Brain microvascular endothelial cell (primary cell): Measurements from ENCODE around the gene SFSWAP.
A peak's percentile ranks its signal among the peaks of the same experiment; 100 is the strongest.

Experiments used
- DNase-seq: peaks from one replicate; pipeline ENCODE4 v3.0.0-alpha.2; 2020
- H3K27ac ChIP-seq: fragments of 250-450 bp; sonication (Bioruptor Pico); 2 replicates; pipeline ENCODE4 v1.5.1; 2020; ENCODE audit warnings: mild to moderate bottlenecking, moderate library complexity
- H3K27me3 ChIP-seq: fragments of 250-450 bp; sonication (Bioruptor Pico); replicated peaks from 2 replicates; pipeline ENCODE4 v1.5.1; 2020; ENCODE audit warnings: mild to moderate bottlenecking
- H3K36me3 ChIP-seq: fragments of 250-450 bp; sonication (Bioruptor Pico); replicated peaks from 2 replicates; pipeline ENCODE4 v1.5.1; 2020; ENCODE audit warnings: mild to moderate bottlenecking
- H3K4me3 ChIP-seq: 2 replicates; pipeline ENCODE4 v1.5.1; 2011; ENCODE audit warnings: low read depth, mild to moderate bottlenecking, control low read depth, low read length, moderate library complexity
- in situ Hi-C: cut with HindIII; loops from 2 replicates; pipeline ENCODE4 v1.10.0; 2017; ENCODE audit warnings: low sequenced_read_pairs, low pct_ligation_motif_present
- TF ChIP-seq, protein P1 (sequence below): IDR thresholded peaks from 2 replicates; pipeline ENCODE4 v1.5.1; 2011; ENCODE audit warnings: low read depth, mild to moderate bottlenecking, moderate library complexity, low read length, control low read depth, inconsistent platforms; ENCODE audit errors: missing control alignments

SFSWAP gene

DNA sequence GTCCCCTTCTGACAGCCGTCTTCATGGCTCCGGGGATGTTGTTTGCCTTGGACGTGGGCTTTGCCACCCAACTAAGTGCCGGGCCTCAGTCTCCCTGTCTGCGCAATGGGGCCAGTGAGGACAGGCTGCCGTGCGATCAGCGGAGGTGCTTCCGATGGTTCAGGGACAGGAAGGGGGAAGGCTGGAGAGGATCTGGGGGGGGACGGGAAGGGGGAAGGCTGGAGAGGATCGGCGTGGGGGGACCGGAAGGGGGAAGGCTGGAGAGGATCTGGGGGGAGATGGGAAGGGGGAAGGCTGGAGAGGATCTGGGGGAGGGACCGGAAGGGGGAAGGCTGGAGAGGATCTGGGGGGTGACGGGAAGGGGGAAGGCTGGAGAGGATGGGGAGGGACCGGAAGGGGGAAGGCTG, 120.7 kb downstream of the SFSWAP start:
- no peak for DNase-seq
- Histone ChIP-seq H3K36me3 (no peaks in the 10 kb centered on the region), H3K27me3 (no peaks in the 10 kb centered on the region), H3K4me3 (peak overlapping the region; percentile 67), H3K27ac (no peak overlapping the region)
- in situ Hi-C loops: no loop called here
- TF ChIP-seq, protein P1, sequence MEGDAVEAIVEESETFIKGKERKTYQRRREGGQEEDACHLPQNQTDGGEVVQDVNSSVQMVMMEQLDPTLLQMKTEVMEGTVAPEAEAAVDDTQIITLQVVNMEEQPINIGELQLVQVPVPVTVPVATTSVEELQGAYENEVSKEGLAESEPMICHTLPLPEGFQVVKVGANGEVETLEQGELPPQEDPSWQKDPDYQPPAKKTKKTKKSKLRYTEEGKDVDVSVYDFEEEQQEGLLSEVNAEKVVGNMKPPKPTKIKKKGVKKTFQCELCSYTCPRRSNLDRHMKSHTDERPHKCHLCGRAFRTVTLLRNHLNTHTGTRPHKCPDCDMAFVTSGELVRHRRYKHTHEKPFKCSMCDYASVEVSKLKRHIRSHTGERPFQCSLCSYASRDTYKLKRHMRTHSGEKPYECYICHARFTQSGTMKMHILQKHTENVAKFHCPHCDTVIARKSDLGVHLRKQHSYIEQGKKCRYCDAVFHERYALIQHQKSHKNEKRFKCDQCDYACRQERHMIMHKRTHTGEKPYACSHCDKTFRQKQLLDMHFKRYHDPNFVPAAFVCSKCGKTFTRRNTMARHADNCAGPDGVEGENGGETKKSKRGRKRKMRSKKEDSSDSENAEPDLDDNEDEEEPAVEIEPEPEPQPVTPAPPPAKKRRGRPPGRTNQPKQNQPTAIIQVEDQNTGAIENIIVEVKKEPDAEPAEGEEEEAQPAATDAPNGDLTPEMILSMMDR: no peak

DNA sequence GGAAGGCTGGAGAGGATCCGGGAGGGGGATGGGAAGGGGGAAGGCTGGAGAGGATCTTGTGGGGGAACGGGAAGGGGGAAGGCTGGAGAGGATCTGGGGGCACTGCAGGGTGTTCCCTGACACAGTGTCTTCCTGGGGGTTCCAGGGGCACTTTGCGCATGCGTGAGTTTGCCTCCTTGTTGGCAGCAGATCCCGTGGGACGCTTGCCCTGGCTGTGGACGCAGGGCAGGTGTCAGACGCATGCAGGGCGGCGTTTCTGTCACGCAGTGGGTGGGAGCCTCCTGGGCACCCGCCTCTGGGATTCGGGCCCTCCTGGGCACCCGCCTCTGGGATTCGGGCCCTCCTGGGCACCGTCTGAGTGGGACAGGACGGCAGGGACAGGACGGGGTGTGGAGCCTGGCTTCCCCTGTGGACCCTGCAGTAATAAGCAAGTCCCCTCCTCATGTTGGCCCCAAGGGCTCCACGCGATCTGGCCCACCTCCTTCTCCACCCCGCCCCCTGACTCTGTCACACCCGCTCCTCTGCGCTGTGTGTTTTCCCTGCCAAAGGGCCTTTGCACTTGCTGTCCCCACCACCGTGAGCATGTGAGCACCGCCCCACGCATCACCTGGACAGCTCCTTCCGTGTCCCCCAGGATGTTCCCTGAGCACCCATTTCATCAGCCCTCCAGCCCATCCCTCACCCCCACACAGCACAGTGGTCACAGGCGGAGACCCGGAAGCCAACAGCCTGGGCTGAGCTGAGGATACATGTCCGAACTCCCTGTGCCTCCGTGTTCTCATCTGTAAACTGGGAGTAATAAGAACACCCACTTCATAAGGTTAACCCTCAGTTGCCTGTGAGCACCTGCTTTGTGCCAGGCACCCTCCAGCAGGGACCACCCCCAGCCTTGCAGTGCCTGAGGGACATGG, 121.7 kb downstream of the SFSWAP start:
- in situ Hi-C loops: no loop called here
- DNase-seq: no peak
- no peak overlapping the region for H3K27ac ChIP-seq
- no peaks in the 10 kb centered on the region for H3K27me3 ChIP-seq
- TF ChIP-seq, protein P1: no peak
- H3K36me3 ChIP-seq: no peaks in the 10 kb centered on the region
- H3K4me3 ChIP-seq: peak overlapping the region; percentile 67

DNA sequence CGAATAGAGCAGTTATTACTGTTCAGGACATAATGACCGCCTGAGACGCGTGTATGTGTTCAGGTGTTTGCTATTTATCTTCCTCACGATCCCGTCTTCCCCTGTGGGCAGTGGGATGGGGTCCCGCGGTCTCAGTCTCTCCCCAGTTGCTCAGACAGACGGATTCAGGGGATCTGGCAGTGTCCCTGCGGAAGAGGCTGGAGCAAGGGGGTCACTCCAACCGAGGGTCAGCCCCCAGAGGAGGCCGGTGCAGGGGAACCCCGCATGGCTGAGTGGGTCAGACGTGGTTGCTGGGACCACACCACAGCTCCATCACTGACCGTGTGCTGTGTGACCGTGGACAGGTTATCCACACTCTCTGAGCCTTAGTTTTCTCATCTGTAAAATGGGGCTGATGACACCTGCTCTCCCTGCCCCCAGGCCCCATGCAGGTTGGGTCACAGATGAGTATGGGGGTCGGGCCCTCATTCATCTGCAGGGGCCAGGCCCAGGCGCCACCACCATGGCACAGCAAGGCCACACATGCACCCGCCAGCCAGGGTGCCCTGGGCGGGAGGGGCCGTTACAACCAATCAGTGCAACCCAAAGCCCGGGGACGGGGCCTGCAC, 122.5 kb downstream of the SFSWAP start:
- no peak for DNase-seq
- TF ChIP-seq, protein P1: no peak
- H3K27me3 ChIP-seq: no peaks in the 10 kb centered on the region
- no peak overlapping the region for H3K4me3 ChIP-seq
- no peak overlapping the region for H3K27ac ChIP-seq
- no peaks in the 10 kb centered on the region for H3K36me3 ChIP-seq
- in situ Hi-C loops: no loop called here

DNA sequence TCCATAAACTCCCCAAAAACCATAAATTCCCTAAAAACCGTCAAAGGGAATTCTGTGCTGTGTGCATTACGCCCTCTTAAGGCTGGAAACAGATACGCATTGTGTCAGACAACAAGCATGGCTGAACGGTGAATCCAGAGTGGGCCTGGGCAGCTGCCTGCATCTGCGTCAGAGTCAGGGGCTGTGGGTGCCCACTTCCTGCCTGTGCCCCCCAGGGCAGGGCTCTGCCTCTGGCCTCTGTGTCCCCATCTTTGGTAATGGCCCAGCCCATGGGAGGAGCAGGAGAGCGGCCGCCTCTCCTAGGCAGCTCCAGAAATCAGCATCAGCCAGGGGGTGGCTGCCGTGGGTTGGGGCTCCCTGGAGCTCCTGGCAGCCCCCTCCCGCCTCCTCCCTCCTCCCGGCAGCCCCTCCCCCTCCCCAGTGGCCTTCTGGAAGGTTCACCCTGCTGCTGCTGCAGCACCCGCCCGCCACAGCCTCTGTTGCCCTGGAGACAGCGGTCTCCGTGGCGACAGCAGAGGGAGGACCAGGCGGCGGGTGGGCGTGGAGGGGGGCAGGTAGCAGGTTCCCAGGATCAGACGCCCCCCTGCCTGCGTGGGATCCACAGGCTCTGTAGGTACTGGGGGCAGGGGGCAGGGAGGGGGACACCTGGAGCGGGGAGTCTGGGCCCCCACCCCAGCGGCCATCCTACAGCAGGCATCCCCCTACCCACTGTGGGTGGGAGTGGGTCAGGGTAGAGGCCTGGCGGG, 123.2 kb downstream of the SFSWAP start:
- no peak overlapping the region for H3K27ac ChIP-seq
- in situ Hi-C loops: no loop called here
- DNase-seq: no peak
- no peak overlapping the region for H3K4me3 ChIP-seq
- no peaks in the 10 kb centered on the region for H3K27me3 ChIP-seq
- no peaks in the 10 kb centered on the region for H3K36me3 ChIP-seq
- TF ChIP-seq, protein P1: peak; percentile 72

DNA sequence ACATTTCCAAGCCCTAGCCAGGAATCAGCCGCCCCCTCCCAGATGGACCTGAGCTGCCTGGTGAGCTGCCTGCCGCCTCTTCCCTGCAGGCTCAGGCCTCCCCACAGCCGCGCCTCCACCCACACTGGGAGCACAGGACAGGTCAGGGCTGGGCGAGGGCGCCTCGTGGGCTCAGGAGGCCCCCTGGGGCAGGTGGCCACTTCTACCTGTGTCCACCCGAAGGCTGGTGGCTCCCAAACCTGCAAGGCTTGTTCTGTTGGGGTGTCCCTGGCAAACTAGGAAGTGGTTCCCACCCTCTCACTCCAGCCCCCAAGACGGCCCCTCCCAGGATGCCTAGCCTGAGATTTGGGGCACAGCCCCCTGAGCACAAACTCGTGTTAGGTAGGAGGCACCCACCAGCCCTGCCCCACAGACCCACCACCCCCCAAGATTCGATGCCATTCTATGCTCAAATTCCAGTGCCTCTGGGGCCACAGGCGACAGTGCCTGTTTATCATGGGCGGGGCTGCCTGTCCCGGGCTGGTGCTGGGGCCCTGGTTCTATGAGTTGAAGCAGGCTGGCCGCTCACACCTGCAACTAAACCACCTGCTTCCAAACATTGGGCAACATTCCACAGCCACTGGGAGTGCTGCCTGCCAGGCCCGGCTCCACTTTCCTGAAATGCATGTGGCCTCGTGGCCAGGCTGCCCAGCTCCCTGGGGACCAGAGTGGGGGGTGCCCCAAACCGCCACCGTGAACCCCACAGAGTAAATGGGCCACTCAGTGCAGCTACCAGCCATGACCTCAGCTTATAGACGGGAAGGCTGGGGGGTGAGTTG, 124.1 kb downstream of the SFSWAP start:
- H3K27me3 ChIP-seq: no peaks in the 10 kb centered on the region
- no peak for DNase-seq
- no peaks in the 10 kb centered on the region for H3K36me3 ChIP-seq
- no peak overlapping the region for H3K27ac ChIP-seq
- H3K4me3 ChIP-seq: no peak overlapping the region
- in situ Hi-C loops: no loop called here
- TF ChIP-seq, protein P1: no peak
